ENCODE results near the gene CYB5R3. TPM values are rescaled to one million over a fixed set of nuclear protein-coding genes. Genes with fewer than 3 reads are reported as not detected.

CYB5R3 gene
- total RNA-seq, 2 donors from 2014 or later, result 41.8 to 50.8 TPM

DNA sequence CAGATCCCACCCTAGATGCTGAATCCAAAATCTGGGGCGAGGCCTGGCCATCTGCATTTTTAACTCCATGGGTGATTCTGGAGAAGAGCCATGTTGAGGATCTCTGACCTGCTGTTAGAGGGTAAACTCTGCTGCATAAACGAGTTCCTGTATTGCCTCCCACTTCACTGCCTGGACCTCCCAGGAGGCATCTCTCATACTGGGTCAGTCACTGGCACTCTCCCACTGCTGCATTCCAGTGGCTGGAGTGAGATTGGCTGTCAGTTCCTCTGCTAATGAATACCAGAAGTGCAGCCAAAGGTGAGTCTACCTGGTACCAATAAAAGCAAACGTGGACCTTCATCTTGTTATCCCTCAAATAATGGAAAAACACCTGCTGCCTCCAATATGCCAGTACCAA lies 44.8 kb downstream of the CYB5R3 start:
- H3K36me3 ChIP-seq (replicated peaks in 1 of 2; ENCODE audit: insufficient read depth in 1 of 2, low read depth in 2 of 2), result peaks cover 5 to 13% of the 10 kb centered on the region in 2 donors
- H3K27me3 ChIP-seq, result no peaks in the 10 kb centered on the region
- ATAC-seq, result peak; percentile 88
- H3K4me1 ChIP-seq, result peaks cover 68% of the 10 kb centered on the region
- H3K9me3 ChIP-seq, result no peaks in the 10 kb centered on the region
- WGBS, 2 donors, result 32 to 50% methylated on average over 2 to 3 of the region's 3 CpGs
- H3K27ac ChIP-seq, result peak overlapping the region; percentile 62 to 87 (median 81)
- DNase-seq, result peak; percentile 56 to 81 (median 74)
- intact Hi-C loops (cut with DNase I), result no loop called here
- TF ChIP-seq CTCF (IDR thresholded peaks at IDR 0.05) (no peak), POLR2A (IDR thresholded peaks at IDR 0.05) (no peak)
- H3K4me3 ChIP-seq, result no peak overlapping the region

DNA sequence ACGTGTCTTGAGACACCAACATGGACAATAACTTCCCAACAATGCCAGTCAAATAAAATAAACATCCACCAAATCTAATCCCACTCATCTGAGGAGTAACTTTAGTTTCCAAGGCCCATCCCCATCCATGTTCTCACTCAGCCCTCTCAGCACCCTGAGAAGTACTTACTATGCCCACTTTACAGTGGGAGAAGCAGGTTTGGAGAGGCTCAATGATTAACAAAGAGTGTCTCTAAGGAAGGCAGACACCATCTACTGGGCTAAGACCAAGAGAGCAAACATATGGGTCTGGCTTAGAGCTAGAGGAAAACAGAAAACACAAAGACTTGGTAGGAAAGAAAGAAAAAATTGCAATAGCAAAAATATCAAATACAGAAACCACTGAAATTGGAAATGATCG lies 45.8 kb downstream of the CYB5R3 start:
- H3K27me3 ChIP-seq, result no peaks in the 10 kb centered on the region
- H3K9me3 ChIP-seq, result no peaks in the 10 kb centered on the region
- ATAC-seq (no peak), DNase-seq (no peak)
- no peak overlapping the region for H3K4me3 ChIP-seq
- peaks cover 10 to 23% of the 10 kb centered on the region in 2 donors for H3K36me3 ChIP-seq (replicated peaks in 1 of 2; ENCODE audit: insufficient read depth in 1 of 2, low read depth in 2 of 2)
- H3K27ac ChIP-seq, result peak overlapping the region in 3 of 4 donors; percentile 78 to 87 (median 84)
- intact Hi-C loops (cut with DNase I), result no loop called here
- WGBS, 2 donors, result 74 to 87% methylated on average over 2 of the region's 2 CpGs
- TF ChIP-seq POLR2A (IDR thresholded peaks at IDR 0.05), result no peak
- no peak for TF ChIP-seq CTCF (IDR thresholded peaks at IDR 0.05)
- peaks cover 59% of the 10 kb centered on the region for H3K4me1 ChIP-seq

- no peak for ATAC-seq
- Histone ChIP-seq H3K27me3 (no peaks in the 10 kb centered on the region), H3K36me3 (replicated peaks in 1 of 2; ENCODE audit: insufficient read depth in 1 of 2, low read depth in 2 of 2) (peaks cover 10 to 23% of the 10 kb centered on the region in 2 donors), H3K9me3 (no peaks in the 10 kb centered on the region), H3K27ac (peak overlapping the region in 2 of 4 donors; percentile 78 to 87), H3K4me3 (no peak overlapping the region), H3K4me1 (peaks cover 50% of the 10 kb centered on the region)
- TF ChIP-seq POLR2A (IDR thresholded peaks at IDR 0.05) (no peak), CTCF (IDR thresholded peaks at IDR 0.05) (no peak)
- DNase-seq, result no peak
- intact Hi-C loops (cut with DNase I), result no loop called here
- WGBS, 2 donors, result 55 to 56% methylated on average over 2 of the region's 2 CpGs
Observed at GRCh38 chr22:42602470-42602869, 46.7 kb downstream of the CYB5R3 start.

GRCh38 chr22:42601879-42602465 lies 47.2 kb downstream of the CYB5R3 start:
- Histone ChIP-seq H3K9me3 (no peaks in the 10 kb centered on the region), H3K4me1 (peaks cover 48% of the 10 kb centered on the region)

More at GRCh38 chr22:42601879-42602465, 47.2 kb downstream of the CYB5R3 start:
- intact Hi-C loops (cut with DNase I), result no loop called here
- 60 to 61% methylated on average over 6 of the region's 6 CpGs for WGBS, 2 donors
- peaks cover 10 to 28% of the 10 kb centered on the region in 2 donors for H3K36me3 ChIP-seq (replicated peaks in 1 of 2; ENCODE audit: insufficient read depth in 1 of 2, low read depth in 2 of 2)
- DNase-seq (no peak), ATAC-seq (no peak)
- TF ChIP-seq CTCF (IDR thresholded peaks at IDR 0.05) (no peak), POLR2A (IDR thresholded peaks at IDR 0.05) (no peak)
- H3K27me3 ChIP-seq, result no peaks in the 10 kb centered on the region
- no peak overlapping the region for H3K4me3 ChIP-seq
- peak overlapping the region in 2 of 4 donors; percentile 78 to 87 for H3K27ac ChIP-seq
